ENCODE data around the gene BABAM2. TPM values are rescaled to one million over a fixed set of nuclear protein-coding genes. Genes with fewer than 3 reads are reported as not detected.

BABAM2 gene
- total RNA-seq, 4 donors from 2014 or later = 33.3 to 48.9 (median 37.9) TPM

DNA sequence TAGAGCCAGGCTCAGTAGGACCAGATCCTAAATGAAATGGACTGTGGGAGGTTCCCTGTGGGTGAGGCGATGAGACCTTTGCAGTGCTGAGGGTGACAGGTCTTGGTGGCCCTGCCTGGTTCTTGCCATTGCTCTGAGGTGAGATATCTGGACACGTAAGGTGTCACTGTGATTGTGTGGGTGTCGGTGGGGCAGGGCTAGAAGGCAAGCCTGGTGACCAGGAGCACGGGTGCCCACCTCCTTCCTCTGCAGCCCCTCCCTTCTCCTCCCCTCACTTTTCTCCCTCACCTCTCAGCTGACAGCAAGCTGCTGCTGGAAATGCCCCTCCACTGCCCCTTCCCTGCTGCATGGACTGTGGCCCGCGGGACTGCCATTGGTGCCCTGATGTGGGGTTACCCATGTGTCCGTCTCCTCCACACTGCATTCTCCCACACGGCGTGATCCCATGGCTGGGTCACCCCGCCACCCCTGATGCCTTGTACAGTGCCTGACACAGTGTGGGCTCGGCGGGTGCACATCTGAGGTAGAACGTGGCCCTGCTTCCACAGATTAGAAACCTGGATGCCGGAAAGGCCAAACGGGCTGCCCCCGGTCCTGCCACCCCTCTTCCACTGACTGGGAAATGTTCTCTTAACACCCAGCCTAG lies 446.6 kb downstream of the BABAM2 start:
- 87 to 91% methylated on average over 6 to 16 of the region's 16 CpGs for WGBS, 2 donors (ENCODE audit: low coverage in 1 of 2)
- no peaks in the 10 kb centered on the region for H3K36me3 ChIP-seq
- TF ChIP-seq, protein P1, sequence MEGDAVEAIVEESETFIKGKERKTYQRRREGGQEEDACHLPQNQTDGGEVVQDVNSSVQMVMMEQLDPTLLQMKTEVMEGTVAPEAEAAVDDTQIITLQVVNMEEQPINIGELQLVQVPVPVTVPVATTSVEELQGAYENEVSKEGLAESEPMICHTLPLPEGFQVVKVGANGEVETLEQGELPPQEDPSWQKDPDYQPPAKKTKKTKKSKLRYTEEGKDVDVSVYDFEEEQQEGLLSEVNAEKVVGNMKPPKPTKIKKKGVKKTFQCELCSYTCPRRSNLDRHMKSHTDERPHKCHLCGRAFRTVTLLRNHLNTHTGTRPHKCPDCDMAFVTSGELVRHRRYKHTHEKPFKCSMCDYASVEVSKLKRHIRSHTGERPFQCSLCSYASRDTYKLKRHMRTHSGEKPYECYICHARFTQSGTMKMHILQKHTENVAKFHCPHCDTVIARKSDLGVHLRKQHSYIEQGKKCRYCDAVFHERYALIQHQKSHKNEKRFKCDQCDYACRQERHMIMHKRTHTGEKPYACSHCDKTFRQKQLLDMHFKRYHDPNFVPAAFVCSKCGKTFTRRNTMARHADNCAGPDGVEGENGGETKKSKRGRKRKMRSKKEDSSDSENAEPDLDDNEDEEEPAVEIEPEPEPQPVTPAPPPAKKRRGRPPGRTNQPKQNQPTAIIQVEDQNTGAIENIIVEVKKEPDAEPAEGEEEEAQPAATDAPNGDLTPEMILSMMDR (IDR thresholded peaks at IDR 0.05) = no peak
- no peak for TF ChIP-seq POLR2A (IDR thresholded peaks at IDR 0.05)
- no peak for TF ChIP-seq POLR2AphosphoS5 (IDR thresholded peaks at IDR 0.05)
- no peak for TF ChIP-seq EP300 (IDR thresholded peaks at IDR 0.05; ENCODE audit: low read depth)
- H3K27me3 ChIP-seq = no peaks in the 10 kb centered on the region
- in situ Hi-C loops (cut with MboI; ENCODE audit: low pct_ligation_motif_present in 1 of 4, low pct_unique_long_range_greater_than_20kb in 1 of 4, low sequenced_read_pairs in 3 of 4) (no loop called here), intact Hi-C loops (cut with DNase I; ENCODE audit: low total_unique reads) (no loop called here)
- no peak overlapping the region for H3K4me3 ChIP-seq
- H3K4me1 ChIP-seq = peaks cover 6 to 29% (median 12%) of the 10 kb centered on the region in 4 donors
- DNase-seq = no peak
- H3K9me3 ChIP-seq = no peaks in the 10 kb centered on the region
- peak overlapping the region in 2 of 4 donors; percentile 60 to 68 for H3K27ac ChIP-seq

DNA sequence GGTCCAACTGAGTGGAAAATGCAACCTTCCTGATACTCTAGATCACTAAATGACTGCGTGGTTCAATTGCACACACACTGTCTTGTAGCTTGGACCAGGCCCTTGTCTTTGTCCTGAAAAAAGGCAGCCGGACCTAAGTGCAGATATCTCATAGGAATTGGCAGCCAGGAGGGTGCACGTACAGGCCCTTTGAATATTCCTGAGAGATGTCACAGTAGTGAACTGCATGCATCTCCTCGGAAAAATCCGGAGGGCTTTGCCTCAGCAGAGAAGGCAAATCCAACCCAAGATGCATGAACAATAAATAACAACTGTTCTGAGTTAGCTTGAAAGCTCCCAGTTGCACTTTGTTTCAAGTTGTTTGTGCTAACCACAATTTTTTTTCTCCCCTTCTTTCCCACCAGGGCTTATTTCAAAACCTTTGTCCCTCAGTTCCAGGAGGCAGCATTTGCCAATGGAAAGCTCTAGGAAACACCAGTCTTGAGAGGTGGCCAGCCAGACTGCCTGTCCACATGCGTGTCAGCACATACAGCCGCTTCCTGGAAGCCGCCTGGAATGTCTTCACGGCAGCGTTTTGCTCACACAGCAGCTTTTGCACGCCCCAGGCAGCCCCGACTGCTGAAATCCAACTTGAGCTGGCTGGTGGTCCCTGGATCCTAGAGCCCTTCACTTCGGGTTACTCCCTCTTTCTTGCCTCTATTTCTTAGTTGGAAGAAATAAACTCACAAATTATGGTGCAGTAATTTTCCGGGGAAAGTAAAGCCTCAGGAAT lies 447.7 kb downstream of the BABAM2 start:
- intact Hi-C loops (cut with DNase I; ENCODE audit: low total_unique reads) (no loop called here), in situ Hi-C loops (cut with MboI; ENCODE audit: low pct_ligation_motif_present in 1 of 4, low pct_unique_long_range_greater_than_20kb in 1 of 4, low sequenced_read_pairs in 3 of 4) (no loop called here)
- TF ChIP-seq, protein P1 (IDR thresholded peaks at IDR 0.05) = no peak
- TF ChIP-seq EP300 (IDR thresholded peaks at IDR 0.05; ENCODE audit: low read depth) = peak; percentile 55
- peak; percentile 53 to 72 (median 68) for TF ChIP-seq POLR2AphosphoS5 (IDR thresholded peaks at IDR 0.05)

DNA sequence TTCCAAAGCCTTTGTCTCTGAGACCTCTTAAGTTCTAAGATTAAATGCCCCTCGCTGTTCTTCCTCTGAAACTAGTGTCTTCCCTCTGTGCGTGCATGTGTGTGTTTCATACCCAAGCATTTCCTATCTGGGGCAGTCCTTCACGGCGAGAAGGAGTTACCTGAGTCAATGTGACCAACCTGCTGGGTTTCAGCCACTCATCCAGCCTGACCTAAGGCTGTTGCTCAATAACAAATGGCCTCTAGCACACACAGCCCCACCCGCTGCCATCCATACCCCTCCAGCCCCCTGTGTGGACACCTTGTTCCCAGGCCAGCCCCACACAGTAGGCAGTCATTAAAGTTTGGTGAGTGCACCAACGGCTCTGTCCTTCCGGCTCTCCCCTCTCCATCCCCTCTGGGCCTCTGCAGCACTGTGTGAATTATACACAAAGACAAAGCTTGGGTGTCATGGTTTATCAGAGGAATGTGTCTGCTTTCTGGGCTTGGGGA lies 448.3 kb downstream of the BABAM2 start:
- no peaks in the 10 kb centered on the region for H3K36me3 ChIP-seq
- H3K27ac ChIP-seq = peak overlapping the region; percentile 58 to 68 (median 62)
- in situ Hi-C loops (cut with MboI; ENCODE audit: low pct_ligation_motif_present in 1 of 4, low pct_unique_long_range_greater_than_20kb in 1 of 4, low sequenced_read_pairs in 3 of 4) = no loop called here

More for the DNA sequence above, 447.7 kb downstream of the BABAM2 start:
- WGBS, 2 donors (ENCODE audit: low coverage in 1 of 2) = 59 to 65% methylated on average over 9 to 14 of the region's 14 CpGs
- Histone ChIP-seq H3K27ac (peak overlapping the region; percentile 58 to 68 (median 62)), H3K27me3 (no peaks in the 10 kb centered on the region), H3K9me3 (no peaks in the 10 kb centered on the region), H3K36me3 (no peaks in the 10 kb centered on the region), H3K4me1 (peaks cover 6 to 34% (median 12%) of the 10 kb centered on the region in 4 donors), H3K4me3 (no peak overlapping the region)
- DNase-seq = peak; percentile 60

More for the DNA sequence above, 448.3 kb downstream of the BABAM2 start:
- intact Hi-C loops (cut with DNase I; ENCODE audit: low total_unique reads) = no loop called here
- Histone ChIP-seq H3K27me3 (no peaks in the 10 kb centered on the region), H3K9me3 (no peaks in the 10 kb centered on the region), H3K4me3 (no peak overlapping the region), H3K4me1 (peaks cover 6 to 39% (median 12%) of the 10 kb centered on the region in 4 donors)
- no peak for DNase-seq
- WGBS, 2 donors (ENCODE audit: low coverage in 1 of 2) = 73 to 82% methylated on average over 4 to 7 of the region's 7 CpGs
- no peak for TF ChIP-seq POLR2AphosphoS5 (IDR thresholded peaks at IDR 0.05)
- no peak for TF ChIP-seq POLR2A (IDR thresholded peaks at IDR 0.05)
- no peak for TF ChIP-seq EP300 (IDR thresholded peaks at IDR 0.05; ENCODE audit: low read depth)
- TF ChIP-seq, protein P1 (IDR thresholded peaks at IDR 0.05) = no peak

Data from transverse colon (tissue), 4 donors.